Gastroesophageal sphincter (tissue), 3 donors: ENCODE results near the gene DBNDD2.

Source experiments
- EP300 ChIP-seq: sonication (generic); formaldehyde crosslinking; IDR thresholded peaks from one replicate; pipeline ENCODE4 v1.6.1; 2017; ENCODE audit warnings: antibody characterized with exemption, mild to moderate bottlenecking
- POLR2A ChIP-seq, 2 donors: fragments of 450-650 bp; IDR thresholded peaks; one replicate each; pipeline ENCODE4 v1.6.1; 2017; ENCODE audit warnings: antibody characterized with exemption in 2 of 2, mild to moderate bottlenecking in 2 of 2, moderate library complexity in 1 of 2
- POLR2AphosphoS5 ChIP-seq: sonication (generic); formaldehyde crosslinking; IDR thresholded peaks from one replicate; pipeline ENCODE4 v1.6.1; 2017; ENCODE audit warnings: antibody characterized with exemption
- TF ChIP-seq, protein P1 (sequence below), 4 experiments: fragments of 200-600 bp in 2 of 4; fragments of 450-650 bp in 2 of 4; sonication (generic) in 1 of 4; IDR thresholded peaks; one replicate each; pipeline ENCODE4 v1.5.1; 2017 to 2019; ENCODE audit warnings: antibody characterized with exemption in 4 of 4, mild to moderate bottlenecking in 2 of 4, moderate library complexity in 2 of 4

DNA sequence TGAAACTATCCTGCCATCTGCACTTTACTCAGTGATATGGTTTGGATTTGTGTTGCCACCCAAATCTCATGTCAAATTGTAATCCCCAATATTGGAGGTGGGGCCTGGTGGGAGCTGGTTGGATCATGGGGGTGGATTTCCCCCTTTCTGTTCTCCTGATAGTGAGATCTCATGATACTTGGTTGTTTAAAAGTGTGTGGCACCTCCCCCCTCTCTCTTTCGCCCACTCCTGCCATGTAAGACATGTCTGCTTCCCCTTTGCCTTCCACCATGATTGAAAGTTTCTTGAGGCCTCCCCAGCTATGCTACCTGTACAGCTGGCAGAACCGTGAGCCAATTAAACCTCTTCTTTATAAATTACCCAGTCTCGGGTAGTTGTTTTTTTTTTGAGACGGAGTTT, 25.9 kb downstream of the DBNDD2 start:
- TF ChIP-seq, protein P1, sequence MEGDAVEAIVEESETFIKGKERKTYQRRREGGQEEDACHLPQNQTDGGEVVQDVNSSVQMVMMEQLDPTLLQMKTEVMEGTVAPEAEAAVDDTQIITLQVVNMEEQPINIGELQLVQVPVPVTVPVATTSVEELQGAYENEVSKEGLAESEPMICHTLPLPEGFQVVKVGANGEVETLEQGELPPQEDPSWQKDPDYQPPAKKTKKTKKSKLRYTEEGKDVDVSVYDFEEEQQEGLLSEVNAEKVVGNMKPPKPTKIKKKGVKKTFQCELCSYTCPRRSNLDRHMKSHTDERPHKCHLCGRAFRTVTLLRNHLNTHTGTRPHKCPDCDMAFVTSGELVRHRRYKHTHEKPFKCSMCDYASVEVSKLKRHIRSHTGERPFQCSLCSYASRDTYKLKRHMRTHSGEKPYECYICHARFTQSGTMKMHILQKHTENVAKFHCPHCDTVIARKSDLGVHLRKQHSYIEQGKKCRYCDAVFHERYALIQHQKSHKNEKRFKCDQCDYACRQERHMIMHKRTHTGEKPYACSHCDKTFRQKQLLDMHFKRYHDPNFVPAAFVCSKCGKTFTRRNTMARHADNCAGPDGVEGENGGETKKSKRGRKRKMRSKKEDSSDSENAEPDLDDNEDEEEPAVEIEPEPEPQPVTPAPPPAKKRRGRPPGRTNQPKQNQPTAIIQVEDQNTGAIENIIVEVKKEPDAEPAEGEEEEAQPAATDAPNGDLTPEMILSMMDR (IDR thresholded peaks at IDR 0.05) = no peak
- no peak for TF ChIP-seq POLR2A (IDR thresholded peaks at IDR 0.05)
- no peak for TF ChIP-seq POLR2AphosphoS5
- TF ChIP-seq EP300 = no peak
